ENCODE results near the gene MRPL48. TPM values are rescaled to one million over a fixed set of nuclear protein-coding genes. Genes with fewer than 3 reads are reported as not detected.
A peak's percentile ranks its signal among the peaks of the same experiment; 100 is the strongest.

The MRPL48 gene
- total RNA-seq, 1 donor from 2014 or later: 25.6 TPM

- no peaks in the 10 kb centered on the region for H3K27me3 ChIP-seq (ENCODE audit: control insufficient read depth in 3 of 3, insufficient read depth in 3 of 3, low read length in 3 of 3)
- H3K9ac ChIP-seq (ENCODE audit: low read depth in 1 of 3, low read length in 3 of 3): no peak overlapping the region
- peaks cover 0 to 7% (median 5%) of the 10 kb centered on the region in 3 donors for H3K4me1 ChIP-seq (ENCODE audit: control insufficient read depth in 3 of 3, insufficient read depth in 3 of 3, low read length in 3 of 3)
- no peak overlapping the region for H3K27ac ChIP-seq (ENCODE audit: low read depth, low read length)
- no peaks in the 10 kb centered on the region for H3K9me3 ChIP-seq (ENCODE audit: control insufficient read depth in 3 of 3, low read length in 3 of 3)
- no peak overlapping the region for H3K4me3 ChIP-seq (ENCODE audit: low read length in 3 of 3)
- H3K36me3 ChIP-seq (ENCODE audit: control insufficient read depth in 3 of 3, insufficient read depth in 3 of 3, low read length in 3 of 3): peaks cover 0 to 26% (median 17%) of the 10 kb centered on the region in 3 donors
These were observed 75.3 kb downstream of the MRPL48 start for GRCh38 chr11:73862986-73863385.

GRCh38 chr11:73866095-73866579, 78.5 kb downstream of the MRPL48 start:
- peak overlapping the region in 1 of 3 donors; percentile 1 for H3K9ac ChIP-seq (ENCODE audit: low read depth in 1 of 3, low read length in 3 of 3)
- no peaks in the 10 kb centered on the region for H3K27me3 ChIP-seq (ENCODE audit: control insufficient read depth in 3 of 3, insufficient read depth in 3 of 3, low read length in 3 of 3)
- H3K9me3 ChIP-seq (ENCODE audit: control insufficient read depth in 3 of 3, low read length in 3 of 3): no peaks in the 10 kb centered on the region
- peaks cover 0 to 21% (median 10%) of the 10 kb centered on the region in 3 donors for H3K36me3 ChIP-seq (ENCODE audit: control insufficient read depth in 3 of 3, insufficient read depth in 3 of 3, low read length in 3 of 3)
- peaks cover 5 to 7% (median 5%) of the 10 kb centered on the region in 3 donors for H3K4me1 ChIP-seq (ENCODE audit: control insufficient read depth in 3 of 3, insufficient read depth in 3 of 3, low read length in 3 of 3)
- H3K4me3 ChIP-seq (ENCODE audit: low read length in 3 of 3): no peak overlapping the region
- H3K27ac ChIP-seq (ENCODE audit: low read depth, low read length): peak overlapping the region; percentile 42

GRCh38 chr11:73866586-73866996, 78.9 kb downstream of the MRPL48 start:
- H3K4me3 ChIP-seq (ENCODE audit: low read length in 3 of 3): no peak overlapping the region
- no peaks in the 10 kb centered on the region for H3K9me3 ChIP-seq (ENCODE audit: control insufficient read depth in 3 of 3, low read length in 3 of 3)
- H3K36me3 ChIP-seq (ENCODE audit: control insufficient read depth in 3 of 3, insufficient read depth in 3 of 3, low read length in 3 of 3): peaks cover 0 to 21% (median 7%) of the 10 kb centered on the region in 3 donors
- no peaks in the 10 kb centered on the region for H3K27me3 ChIP-seq (ENCODE audit: control insufficient read depth in 3 of 3, insufficient read depth in 3 of 3, low read length in 3 of 3)
- H3K9ac ChIP-seq (ENCODE audit: low read depth in 1 of 3, low read length in 3 of 3): peak overlapping the region in 1 of 3 donors; percentile 1
- peaks cover 5 to 7% (median 5%) of the 10 kb centered on the region in 3 donors for H3K4me1 ChIP-seq (ENCODE audit: control insufficient read depth in 3 of 3, insufficient read depth in 3 of 3, low read length in 3 of 3)
- H3K27ac ChIP-seq (ENCODE audit: low read depth, low read length): peak overlapping the region; percentile 42

- Histone ChIP-seq H3K9ac (ENCODE audit: low read depth in 1 of 3, low read length in 3 of 3) (no peak overlapping the region), H3K4me3 (ENCODE audit: low read length in 3 of 3) (no peak overlapping the region), H3K4me1 (ENCODE audit: control insufficient read depth in 3 of 3, insufficient read depth in 3 of 3, low read length in 3 of 3) (peaks cover 5 to 13% (median 5%) of the 10 kb centered on the region in 3 donors), H3K9me3 (ENCODE audit: control insufficient read depth in 3 of 3, low read length in 3 of 3) (no peaks in the 10 kb centered on the region), H3K36me3 (ENCODE audit: control insufficient read depth in 3 of 3, insufficient read depth in 3 of 3, low read length in 3 of 3) (peaks cover 5 to 25% (median 11%) of the 10 kb centered on the region in 3 donors), H3K27ac (ENCODE audit: low read depth, low read length) (no peak overlapping the region), H3K27me3 (ENCODE audit: control insufficient read depth in 3 of 3, insufficient read depth in 3 of 3, low read length in 3 of 3) (no peaks in the 10 kb centered on the region)
These were observed 81.8 kb downstream of the MRPL48 start for GRCh38 chr11:73869332-73869949.

GRCh38 chr11:73870261-73870660, 82.6 kb downstream of the MRPL48 start:
- H3K27ac ChIP-seq (ENCODE audit: low read depth, low read length): no peak overlapping the region
- H3K9ac ChIP-seq (ENCODE audit: low read depth in 1 of 3, low read length in 3 of 3): no peak overlapping the region
- no peaks in the 10 kb centered on the region for H3K27me3 ChIP-seq (ENCODE audit: control insufficient read depth in 3 of 3, insufficient read depth in 3 of 3, low read length in 3 of 3)
- H3K36me3 ChIP-seq (ENCODE audit: control insufficient read depth in 3 of 3, insufficient read depth in 3 of 3, low read length in 3 of 3): peaks cover 5 to 21% (median 9%) of the 10 kb centered on the region in 3 donors
- peaks cover 8 to 22% (median 9%) of the 10 kb centered on the region in 3 donors for H3K4me1 ChIP-seq (ENCODE audit: control insufficient read depth in 3 of 3, insufficient read depth in 3 of 3, low read length in 3 of 3)
- no peak overlapping the region for H3K4me3 ChIP-seq (ENCODE audit: low read length in 3 of 3)
- no peaks in the 10 kb centered on the region for H3K9me3 ChIP-seq (ENCODE audit: control insufficient read depth in 3 of 3, low read length in 3 of 3)

- H3K27me3 ChIP-seq (ENCODE audit: control insufficient read depth in 3 of 3, insufficient read depth in 3 of 3, low read length in 3 of 3): no peaks in the 10 kb centered on the region
- peaks cover 15 to 38% (median 25%) of the 10 kb centered on the region in 3 donors for H3K4me1 ChIP-seq (ENCODE audit: control insufficient read depth in 3 of 3, insufficient read depth in 3 of 3, low read length in 3 of 3)
- H3K36me3 ChIP-seq (ENCODE audit: control insufficient read depth in 3 of 3, insufficient read depth in 3 of 3, low read length in 3 of 3): peaks cover 5 to 22% (median 7%) of the 10 kb centered on the region in 3 donors
- peak overlapping the region; percentile 29 for H3K27ac ChIP-seq (ENCODE audit: low read depth, low read length)
- no peak overlapping the region for H3K9ac ChIP-seq (ENCODE audit: low read depth in 1 of 3, low read length in 3 of 3)
- H3K4me3 ChIP-seq (ENCODE audit: low read length in 3 of 3): no peak overlapping the region
- H3K9me3 ChIP-seq (ENCODE audit: control insufficient read depth in 3 of 3, low read length in 3 of 3): no peaks in the 10 kb centered on the region
These were observed 85.2 kb downstream of the MRPL48 start for GRCh38 chr11:73872749-73873357.

GRCh38 chr11:73875380-73875779, 87.7 kb downstream of the MRPL48 start:
- Histone ChIP-seq H3K9ac (ENCODE audit: low read depth in 1 of 3, low read length in 3 of 3) (peak overlapping the region in 1 of 3 donors; percentile 96), H3K4me3 (ENCODE audit: low read length in 3 of 3) (peak overlapping the region; percentile 96 to 99 (median 99))

GRCh38 chr11:73875840-73876239, 88.2 kb downstream of the MRPL48 start:
- H3K27ac ChIP-seq (ENCODE audit: low read depth, low read length): peak overlapping the region; percentile 87
- H3K4me3 ChIP-seq (ENCODE audit: low read length in 3 of 3): peak overlapping the region; percentile 96 to 99 (median 99)
- no peaks in the 10 kb centered on the region for H3K9me3 ChIP-seq (ENCODE audit: control insufficient read depth in 3 of 3, low read length in 3 of 3)
- peaks cover 15 to 38% (median 20%) of the 10 kb centered on the region in 3 donors for H3K4me1 ChIP-seq (ENCODE audit: control insufficient read depth in 3 of 3, insufficient read depth in 3 of 3, low read length in 3 of 3)
- H3K36me3 ChIP-seq (ENCODE audit: control insufficient read depth in 3 of 3, insufficient read depth in 3 of 3, low read length in 3 of 3): peaks cover 5 to 19% (median 7%) of the 10 kb centered on the region in 3 donors
- H3K9ac ChIP-seq (ENCODE audit: low read depth in 1 of 3, low read length in 3 of 3): peak overlapping the region; percentile 94 to 96 (median 95)
- H3K27me3 ChIP-seq (ENCODE audit: control insufficient read depth in 3 of 3, insufficient read depth in 3 of 3, low read length in 3 of 3): no peaks in the 10 kb centered on the region

More at GRCh38 chr11:73875380-73875779, 87.7 kb downstream of the MRPL48 start:
- no peaks in the 10 kb centered on the region for H3K9me3 ChIP-seq (ENCODE audit: control insufficient read depth in 3 of 3, low read length in 3 of 3)
- peaks cover 15 to 38% (median 20%) of the 10 kb centered on the region in 3 donors for H3K4me1 ChIP-seq (ENCODE audit: control insufficient read depth in 3 of 3, insufficient read depth in 3 of 3, low read length in 3 of 3)
- H3K27ac ChIP-seq (ENCODE audit: low read depth, low read length): no peak overlapping the region
- no peaks in the 10 kb centered on the region for H3K27me3 ChIP-seq (ENCODE audit: control insufficient read depth in 3 of 3, insufficient read depth in 3 of 3, low read length in 3 of 3)
- H3K36me3 ChIP-seq (ENCODE audit: control insufficient read depth in 3 of 3, insufficient read depth in 3 of 3, low read length in 3 of 3): peaks cover 5 to 19% (median 7%) of the 10 kb centered on the region in 3 donors

GRCh38 chr11:73876424-73877310, 89.0 kb downstream of the MRPL48 start, which contains the start of the genes COA4 and PAAF1:
Gene COA4 (minus strand): TSS chr11:73876846. CDS start chr11:73873378, 3,468 bp downstream.
Gene PAAF1 (plus strand): TSS chr11:73876999. CDS start chr11:73877022, 23 bp downstream.
- Histone ChIP-seq H3K36me3 (ENCODE audit: control insufficient read depth in 3 of 3, insufficient read depth in 3 of 3, low read length in 3 of 3) (peaks cover 5 to 18% (median 7%) of the 10 kb centered on the region in 3 donors), H3K27me3 (ENCODE audit: control insufficient read depth in 3 of 3, insufficient read depth in 3 of 3, low read length in 3 of 3) (no peaks in the 10 kb centered on the region), H3K9ac (ENCODE audit: low read depth in 1 of 3, low read length in 3 of 3) (peak within 1 kb of the TSS; percentile 94 to 96 (median 95)), H3K4me3 (ENCODE audit: low read length in 3 of 3) (peak within 1 kb of the TSS; percentile 96 to 99 (median 99)), H3K4me1 (ENCODE audit: control insufficient read depth in 3 of 3, insufficient read depth in 3 of 3, low read length in 3 of 3) (peaks cover 15 to 38% (median 20%) of the 10 kb centered on the region in 3 donors), H3K27ac (ENCODE audit: low read depth, low read length) (peak within 1 kb of the TSS; percentile 87), H3K9me3 (ENCODE audit: control insufficient read depth in 3 of 3, low read length in 3 of 3) (no peaks in the 10 kb centered on the region)
